ENCODE measurements around the gene HMSD. TPM values are rescaled to one million over a fixed set of nuclear protein-coding genes. Genes with fewer than 3 reads are reported as not detected.

HMSD gene
- total and polyA plus RNA-seq, 2 of the 13 experiments (the other 11 are each of a cell fraction or from before 2014, with no cell fraction given): not detected

DNA sequence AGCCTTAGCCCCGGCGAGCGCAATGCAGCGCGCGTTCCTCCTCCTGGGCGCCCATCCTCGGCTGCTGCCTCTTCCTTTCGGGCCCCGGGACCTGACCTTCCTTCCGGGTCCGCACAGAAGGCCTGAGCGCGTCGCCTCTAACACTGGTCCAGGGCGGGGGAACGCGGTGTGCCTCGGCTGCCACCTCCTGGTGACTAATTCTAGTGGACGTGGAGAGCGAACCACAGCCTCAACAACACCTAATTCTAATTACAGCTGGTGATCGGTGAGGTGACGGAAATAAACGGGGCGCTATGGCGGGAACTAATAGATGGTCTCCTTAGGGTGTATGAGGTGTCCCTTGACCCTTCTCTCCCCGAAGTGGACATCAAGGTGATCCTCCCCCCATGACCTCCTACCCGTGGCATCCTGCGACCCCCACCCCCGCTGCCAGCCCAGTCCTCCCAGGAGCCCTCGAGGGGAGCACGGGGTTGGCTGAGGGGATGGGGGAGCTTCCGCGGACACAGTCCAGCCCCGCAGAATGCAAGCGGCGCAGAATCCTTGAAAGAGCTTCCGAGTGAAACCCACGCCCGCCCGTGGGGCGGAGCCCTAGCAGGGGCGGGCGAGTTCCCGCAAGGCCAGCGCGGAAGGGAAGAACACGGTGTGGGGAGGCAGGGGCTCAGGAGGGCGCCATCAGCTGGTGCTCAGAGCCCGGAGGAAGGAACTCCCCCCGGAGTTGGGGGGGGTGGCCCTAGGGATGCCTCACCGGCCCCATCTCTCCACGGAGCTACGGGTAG is 12.8 kb upstream of the HMSD start (continued):
- TF ChIP-seq HNF4G (IDR thresholded peaks at IDR 0.05; ENCODE audit: borderline replicate concordance, low read depth, low read length) (no peak), HNF4G (CRISPR knock-in tag; IDR thresholded peaks at IDR 0.05; ENCODE audit: borderline replicate concordance, low read depth) (no peak), ZNF354B (CRISPR knock-in tag; IDR thresholded peaks at IDR 0.05) (no peak), ZNF292 (CRISPR knock-in tag; IDR thresholded peaks at IDR 0.05; ENCODE audit: borderline replicate concordance, low read depth) (no peak), NR2C2 (CRISPR knock-in tag; IDR thresholded peaks at IDR 0.05; ENCODE audit: borderline replicate concordance) (no peak), ARHGAP35 (CRISPR knock-in tag; IDR thresholded peaks at IDR 0.05; ENCODE audit: borderline replicate concordance) (no peak), RAD21 (CRISPR knock-in tag; IDR thresholded peaks at IDR 0.05) (peak; percentile 69), STAG1 (CRISPR knock-in tag; IDR thresholded peaks at IDR 0.05) (peak; percentile 72), IKZF1 (IDR thresholded peaks at IDR 0.05) (no peak), FOXM1 (CRISPR knock-in tag; IDR thresholded peaks at IDR 0.05) (no peak), ATF7 (IDR thresholded peaks at IDR 0.05) (no peak), ATF7 (CRISPR knock-in tag; IDR thresholded peaks at IDR 0.05) (no peak), ZNF720 (CRISPR knock-in tag; IDR thresholded peaks at IDR 0.05) (no peak), HOXA7 (CRISPR knock-in tag; IDR thresholded peaks at IDR 0.05) (no peak), XRCC5 (optimal IDR thresholded peaks at IDR 0.05; ENCODE audit: low read length) (peak; percentile 73), ZBTB21 (CRISPR knock-in tag; IDR thresholded peaks at IDR 0.05) (no peak), WIZ (CRISPR knock-in tag; IDR thresholded peaks at IDR 0.05) (no peak), NR2F6 (IDR thresholded peaks at IDR 0.05) (no peak), NR2F6 (CRISPR knock-in tag; IDR thresholded peaks at IDR 0.05) (peak; percentile 59; the same call in 1 of the 2 replicates)
- TF ChIP-seq, protein P1, sequence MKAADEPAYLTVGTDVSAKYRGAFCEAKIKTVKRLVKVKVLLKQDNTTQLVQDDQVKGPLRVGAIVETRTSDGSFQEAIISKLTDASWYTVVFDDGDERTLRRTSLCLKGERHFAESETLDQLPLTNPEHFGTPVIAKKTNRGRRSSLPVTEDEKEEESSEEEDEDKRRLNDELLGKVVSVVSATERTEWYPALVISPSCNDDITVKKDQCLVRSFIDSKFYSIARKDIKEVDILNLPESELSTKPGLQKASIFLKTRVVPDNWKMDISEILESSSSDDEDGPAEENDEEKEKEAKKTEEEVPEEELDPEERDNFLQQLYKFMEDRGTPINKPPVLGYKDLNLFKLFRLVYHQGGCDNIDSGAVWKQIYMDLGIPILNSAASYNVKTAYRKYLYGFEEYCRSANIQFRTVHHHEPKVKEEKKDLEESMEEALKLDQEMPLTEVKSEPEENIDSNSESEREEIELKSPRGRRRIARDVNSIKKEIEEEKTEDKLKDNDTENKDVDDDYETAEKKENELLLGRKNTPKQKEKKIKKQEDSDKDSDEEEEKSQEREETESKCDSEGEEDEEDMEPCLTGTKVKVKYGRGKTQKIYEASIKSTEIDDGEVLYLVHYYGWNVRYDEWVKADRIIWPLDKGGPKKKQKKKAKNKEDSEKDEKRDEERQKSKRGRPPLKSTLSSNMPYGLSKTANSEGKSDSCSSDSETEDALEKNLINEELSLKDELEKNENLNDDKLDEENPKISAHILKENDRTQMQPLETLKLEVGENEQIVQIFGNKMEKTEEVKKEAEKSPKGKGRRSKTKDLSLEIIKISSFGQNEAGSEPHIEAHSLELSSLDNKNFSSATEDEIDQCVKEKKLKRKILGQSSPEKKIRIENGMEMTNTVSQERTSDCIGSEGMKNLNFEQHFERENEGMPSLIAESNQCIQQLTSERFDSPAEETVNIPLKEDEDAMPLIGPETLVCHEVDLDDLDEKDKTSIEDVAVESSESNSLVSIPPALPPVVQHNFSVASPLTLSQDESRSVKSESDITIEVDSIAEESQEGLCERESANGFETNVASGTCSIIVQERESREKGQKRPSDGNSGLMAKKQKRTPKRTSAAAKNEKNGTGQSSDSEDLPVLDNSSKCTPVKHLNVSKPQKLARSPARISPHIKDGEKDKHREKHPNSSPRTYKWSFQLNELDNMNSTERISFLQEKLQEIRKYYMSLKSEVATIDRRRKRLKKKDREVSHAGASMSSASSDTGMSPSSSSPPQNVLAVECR (CRISPR knock-in tag; IDR thresholded peaks at IDR 0.05; ENCODE audit: borderline replicate concordance): no peak
- TF ChIP-seq, protein P2, sequence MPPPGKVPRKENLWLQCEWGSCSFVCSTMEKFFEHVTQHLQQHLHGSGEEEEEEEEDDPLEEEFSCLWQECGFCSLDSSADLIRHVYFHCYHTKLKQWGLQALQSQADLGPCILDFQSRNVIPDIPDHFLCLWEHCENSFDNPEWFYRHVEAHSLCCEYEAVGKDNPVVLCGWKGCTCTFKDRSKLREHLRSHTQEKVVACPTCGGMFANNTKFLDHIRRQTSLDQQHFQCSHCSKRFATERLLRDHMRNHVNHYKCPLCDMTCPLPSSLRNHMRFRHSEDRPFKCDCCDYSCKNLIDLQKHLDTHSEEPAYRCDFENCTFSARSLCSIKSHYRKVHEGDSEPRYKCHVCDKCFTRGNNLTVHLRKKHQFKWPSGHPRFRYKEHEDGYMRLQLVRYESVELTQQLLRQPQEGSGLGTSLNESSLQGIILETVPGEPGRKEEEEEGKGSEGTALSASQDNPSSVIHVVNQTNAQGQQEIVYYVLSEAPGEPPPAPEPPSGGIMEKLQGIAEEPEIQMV (CRISPR knock-in tag; IDR thresholded peaks at IDR 0.05; ENCODE audit: low read depth): peak; percentile 52; the same call in 1 of the 2 replicates
- TF ChIP-seq, protein P3, sequence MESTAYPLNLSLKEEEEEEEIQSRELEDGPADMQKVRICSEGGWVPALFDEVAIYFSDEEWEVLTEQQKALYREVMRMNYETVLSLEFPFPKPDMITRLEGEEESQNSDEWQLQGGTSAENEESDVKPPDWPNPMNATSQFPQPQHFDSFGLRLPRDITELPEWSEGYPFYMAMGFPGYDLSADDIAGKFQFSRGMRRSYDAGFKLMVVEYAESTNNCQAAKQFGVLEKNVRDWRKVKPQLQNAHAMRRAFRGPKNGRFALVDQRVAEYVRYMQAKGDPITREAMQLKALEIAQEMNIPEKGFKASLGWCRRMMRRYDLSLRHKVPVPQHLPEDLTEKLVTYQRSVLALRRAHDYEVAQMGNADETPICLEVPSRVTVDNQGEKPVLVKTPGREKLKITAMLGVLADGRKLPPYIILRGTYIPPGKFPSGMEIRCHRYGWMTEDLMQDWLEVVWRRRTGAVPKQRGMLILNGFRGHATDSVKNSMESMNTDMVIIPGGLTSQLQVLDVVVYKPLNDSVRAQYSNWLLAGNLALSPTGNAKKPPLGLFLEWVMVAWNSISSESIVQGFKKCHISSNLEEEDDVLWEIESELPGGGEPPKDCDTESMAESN (CRISPR knock-in tag; conservative IDR thresholded peaks at IDR 0.05): no peak
- TF ChIP-seq, protein P4, sequence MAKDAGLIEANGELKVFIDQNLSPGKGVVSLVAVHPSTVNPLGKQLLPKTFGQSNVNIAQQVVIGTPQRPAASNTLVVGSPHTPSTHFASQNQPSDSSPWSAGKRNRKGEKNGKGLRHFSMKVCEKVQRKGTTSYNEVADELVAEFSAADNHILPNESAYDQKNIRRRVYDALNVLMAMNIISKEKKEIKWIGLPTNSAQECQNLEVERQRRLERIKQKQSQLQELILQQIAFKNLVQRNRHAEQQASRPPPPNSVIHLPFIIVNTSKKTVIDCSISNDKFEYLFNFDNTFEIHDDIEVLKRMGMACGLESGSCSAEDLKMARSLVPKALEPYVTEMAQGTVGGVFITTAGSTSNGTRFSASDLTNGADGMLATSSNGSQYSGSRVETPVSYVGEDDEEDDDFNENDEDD (CRISPR knock-in tag; IDR thresholded peaks at IDR 0.05; ENCODE audit: borderline replicate concordance): peak; percentile 22; the same call in 1 of the 2 replicates
